Esophagus squamous epithelium (tissue), 5 donors: ENCODE data around the gene TPST1. TPM values are rescaled to one million over a fixed set of nuclear protein-coding genes. Genes with fewer than 3 reads are reported as not detected.
"Not testable (repeated sequence)": the region's sequence is repeated elsewhere in the genome, so short reads cannot be mapped to it uniquely, and the experiment has no call there.

Experiments used
- DNase-seq: peaks from one replicate; lab custom pipeline; 2025; lab: John Stamatoyannopoulos, UW
- H3K27ac ChIP-seq, 4 donors: fragments of 200-600 bp; sonication (generic); one replicate each; pipeline ENCODE4 v1.5.1; 2016 to 2019; ENCODE audit warnings: mild to moderate bottlenecking in 1 of 4
- H3K27me3 ChIP-seq, 4 donors: fragments of 200-600 bp; sonication (generic); 1 replicate in 3 of 4; 2 replicates in 1 of 4; pipeline versions ENCODE4 v1.5.1 to v1.6.0; 2017 to 2021; ENCODE audit warnings: antibody characterized with exemption in 1 of 4
- H3K36me3 ChIP-seq, 3 donors: fragments of 200-600 bp; sonication (generic); one replicate each; pipeline ENCODE4 v1.5.1; 2016 to 2019
- H3K4me1 ChIP-seq, 3 donors: fragments of 200-600 bp; sonication (generic); one replicate each; pipeline ENCODE4 v1.5.1; 2017 to 2019
- H3K4me3 ChIP-seq, 4 donors: fragments of 200-600 bp; sonication (generic); 1 replicate in 3 of 4; 2 replicates in 1 of 4; pipeline ENCODE4 v1.5.1; 2016 to 2019; ENCODE audit warnings: mild to moderate bottlenecking in 2 of 4, moderate library complexity in 1 of 4
- H3K9me3 ChIP-seq, 3 donors: fragments of 200-600 bp; sonication (generic); one replicate each; pipeline ENCODE4 v1.5.1; 2016 to 2019
- CTCF ChIP-seq, 6 experiments: fragments of 450-650 bp in 4 of 6; fragments of 200-600 bp in 2 of 6; sonication (generic) in 2 of 6; IDR thresholded peaks; one replicate each; pipeline ENCODE4 v1.5.1; 2016 to 2019; ENCODE audit warnings: antibody characterized with exemption in 6 of 6, mild to moderate bottlenecking in 4 of 6, moderate library complexity in 4 of 6
- POLR2A ChIP-seq, 4 donors: fragments of 450-650 bp; IDR thresholded peaks; one replicate each; pipeline ENCODE4 v1.6.1; 2017; ENCODE audit warnings: antibody characterized with exemption in 4 of 4, mild to moderate bottlenecking in 4 of 4, moderate library complexity in 3 of 4
- WGBS, 2 donors: methylation state at CpG; one replicate each; pipeline ENCODE4 v1.1.5; 2018; 5-methylcytosine and 5-hydroxymethylcytosine counted together
- intact Hi-C: fragments of 100-400 bp; cut with DNase I; formaldehyde crosslinking; loops from one replicate; pipeline ENCODE4 v1.15.0; 2022
- total RNA-seq, 4 donors: library from RNA; depleted of rRNA; stranded (reverse); fragments of >200 nt; gene quantifications; one replicate each; pipeline ENCODE4 v1.1.0, GENCODE V29; 2016
- donor health status: DM: yes; HTN: yes; CAD: no.

TPST1 gene
- total RNA-seq, 4 donors from 2014 or later: 10.2 to 23.1 (median 17.1) TPM

- intact Hi-C loops: no loop called here
- WGBS, 2 donors: 67 to 81% methylated on average over 5 of the region's 5 CpGs
- H3K4me3 ChIP-seq: no peak overlapping the region
Measured at GRCh38 chr7:66173856-66174255, 31.3 kb upstream of the TPST1 start.

GRCh38 chr7:66175006-66175405 is 30.1 kb upstream of the TPST1 start:
- intact Hi-C loops, H3K36me3 ChIP-seq, H3K27me3 ChIP-seq, DNase-seq, H3K9me3 ChIP-seq, H3K27ac ChIP-seq, H3K4me3 ChIP-seq: not testable (repeated sequence)
- H3K4me1 ChIP-seq: peaks cover 0 to 12% (median 4%) of the 10 kb centered on the region in 3 donors
- WGBS, 2 donors: 91% methylated on average over 7 of the region's 8 CpGs

More at GRCh38 chr7:66173856-66174255, 31.3 kb upstream of the TPST1 start:
- no peak for DNase-seq
- TF ChIP-seq CTCF (IDR thresholded peaks at IDR 0.05) (no peak), POLR2A (IDR thresholded peaks at IDR 0.05) (no peak)
- Histone ChIP-seq H3K36me3 (no peaks in the 10 kb centered on the region), H3K4me1 (peaks cover 0 to 15% (median 4%) of the 10 kb centered on the region in 3 donors), H3K27ac (no peak overlapping the region), H3K9me3 (no peaks in the 10 kb centered on the region), H3K27me3 (no peaks in the 10 kb centered on the region)

GRCh38 chr7:66176914-66177313 is 28.2 kb upstream of the TPST1 start:
- H3K36me3 ChIP-seq: no peaks in the 10 kb centered on the region
- no peak overlapping the region for H3K4me3 ChIP-seq
- intact Hi-C loops: no loop called here
- TF ChIP-seq CTCF (IDR thresholded peaks at IDR 0.05) (no peak), POLR2A (IDR thresholded peaks at IDR 0.05) (no peak)
- no peaks in the 10 kb centered on the region for H3K27me3 ChIP-seq
- no peak overlapping the region for H3K27ac ChIP-seq
- no peaks in the 10 kb centered on the region for H3K4me1 ChIP-seq
- WGBS, 2 donors: 29 to 33% methylated on average over 1 to 2 of the region's 2 CpGs
- no peaks in the 10 kb centered on the region for H3K9me3 ChIP-seq
- DNase-seq: no peak

- 91% methylated on average over 2 of the region's 2 CpGs; no CpG with 5 or more reads in 1 of the 2 donors for WGBS, 2 donors
- intact Hi-C loops: no loop called here
- H3K4me3 ChIP-seq: no peak overlapping the region
- no peak overlapping the region for H3K27ac ChIP-seq
- H3K9me3 ChIP-seq: no peaks in the 10 kb centered on the region
- TF ChIP-seq CTCF (IDR thresholded peaks at IDR 0.05): no peak
- TF ChIP-seq POLR2A (IDR thresholded peaks at IDR 0.05): no peak
- H3K4me1 ChIP-seq: peaks cover 0 to 4% (median 0%) of the 10 kb centered on the region in 3 donors
- no peak for DNase-seq
- H3K36me3 ChIP-seq: no peaks in the 10 kb centered on the region
- no peaks in the 10 kb centered on the region for H3K27me3 ChIP-seq
Measured at GRCh38 chr7:66178258-66178657, 26.9 kb upstream of the TPST1 start.

GRCh38 chr7:66181329-66181728 is 23.8 kb upstream of the TPST1 start:
- Histone ChIP-seq H3K9me3 (no peaks in the 10 kb centered on the region), H3K27ac (no peak overlapping the region), H3K4me3 (no peak overlapping the region), H3K4me1 (peaks cover 0 to 17% (median 0%) of the 10 kb centered on the region in 3 donors), H3K36me3 (no peaks in the 10 kb centered on the region), H3K27me3 (no peaks in the 10 kb centered on the region)
- TF ChIP-seq CTCF (IDR thresholded peaks at IDR 0.05): no peak
- no peak for TF ChIP-seq POLR2A (IDR thresholded peaks at IDR 0.05)
- intact Hi-C loops: no loop called here
- DNase-seq: no peak

- Histone ChIP-seq H3K27ac (no peak overlapping the region), H3K27me3 (no peaks in the 10 kb centered on the region), H3K4me1 (peaks cover 0 to 17% (median 0%) of the 10 kb centered on the region in 3 donors), H3K4me3 (no peak overlapping the region), H3K9me3 (no peaks in the 10 kb centered on the region), H3K36me3 (no peaks in the 10 kb centered on the region)
- DNase-seq: no peak
- TF ChIP-seq POLR2A (IDR thresholded peaks at IDR 0.05): no peak
- TF ChIP-seq CTCF (IDR thresholded peaks at IDR 0.05): no peak
- 92 to 95% methylated on average over 2 of the region's 2 CpGs for WGBS, 2 donors
- intact Hi-C loops: no loop called here
Measured at GRCh38 chr7:66181845-66182244, 23.3 kb upstream of the TPST1 start.
